Osteocyte (in vitro differentiated cells): ENCODE measurements around the gene SYDE2. TPM values are rescaled to one million over a fixed set of nuclear protein-coding genes. Genes with fewer than 3 reads are reported as not detected.
A peak's percentile ranks its signal among the peaks of the same experiment; 100 is the strongest.
"Not testable (repeated sequence)": the region's sequence is repeated elsewhere in the genome, so short reads cannot be mapped to it uniquely, and the experiment has no call there.

ENCODE experiments used
- DNase-seq: peaks from one replicate; pipeline ENCODE4 v3.0.0; 2021; ENCODE audit warnings: mixed read lengths; ENCODE audit not compliant: unreplicated experiment; ENCODE audit errors: extremely low spot score
- H3K27ac Mint-ChIP-seq: one replicate; pipeline ENCODE4 v1.8.0; 2021; ENCODE audit warnings: mild to moderate bottlenecking, mixed read lengths; ENCODE audit not compliant: unreplicated experiment
- H3K27me3 Mint-ChIP-seq: one replicate; pipeline ENCODE4 v1.8.0; 2021; ENCODE audit warnings: mixed read lengths; ENCODE audit not compliant: unreplicated experiment
- H3K36me3 Mint-ChIP-seq: one replicate; pipeline ENCODE4 v1.8.0; 2021; ENCODE audit warnings: mixed read lengths; ENCODE audit not compliant: unreplicated experiment
- H3K4me1 Mint-ChIP-seq: one replicate; pipeline ENCODE4 v1.8.0; 2021; ENCODE audit warnings: mixed read lengths; ENCODE audit not compliant: unreplicated experiment
- H3K4me3 Mint-ChIP-seq: one replicate; pipeline ENCODE4 v1.8.0; 2021; ENCODE audit warnings: mild to moderate bottlenecking, moderate library complexity, mixed read lengths; ENCODE audit not compliant: unreplicated experiment
- H3K9me3 Mint-ChIP-seq: one replicate; pipeline ENCODE4 v1.8.0; 2021; ENCODE audit warnings: mixed read lengths; ENCODE audit not compliant: unreplicated experiment
- CTCF ChIP-seq: fragments of 200-600 bp; sonication (generic); IDR thresholded peaks from 2 replicates; pipeline ENCODE4 v1.5.0; 2021; ENCODE audit warnings: antibody characterized with exemption, mild to moderate bottlenecking, moderate library complexity
- total RNA-seq: library from RNA; stranded (reverse); gene quantifications from 2 replicates; pipeline ENCODE4 v1.2.1, GENCODE V29; 2021

The SYDE2 gene
- total RNA-seq, 1 donor from 2014 or later, result 6.3 TPM

GRCh38 chr1:85189120-85189519 is 11.7 kb downstream of the SYDE2 start:
- Mint-ChIP-seq H3K27me3 (no peaks in the 10 kb centered on the region), H3K4me3 (no peak overlapping the region), H3K36me3 (peaks cover 12% of the 10 kb centered on the region), H3K27ac (no peak overlapping the region), H3K4me1 (peaks cover 21% of the 10 kb centered on the region), H3K9me3 (no peaks in the 10 kb centered on the region)
- no peak for DNase-seq
- TF ChIP-seq CTCF, result no peak

GRCh38 chr1:85188530-85188929 is 12.3 kb downstream of the SYDE2 start:
- Mint-ChIP-seq H3K27ac (no peak overlapping the region), H3K9me3 (no peaks in the 10 kb centered on the region), H3K36me3 (peaks cover 12% of the 10 kb centered on the region), H3K4me1 (peaks cover 21% of the 10 kb centered on the region), H3K4me3 (no peak overlapping the region), H3K27me3 (no peaks in the 10 kb centered on the region)
- no peak for TF ChIP-seq CTCF
- no peak for DNase-seq

GRCh38 chr1:85187021-85187420 is 13.8 kb downstream of the SYDE2 start:
- not testable (repeated sequence) for H3K27ac Mint-ChIP-seq, H3K9me3 Mint-ChIP-seq, DNase-seq, H3K4me3 Mint-ChIP-seq, H3K27me3 Mint-ChIP-seq
- H3K4me1 Mint-ChIP-seq, result peaks cover 16% of the 10 kb centered on the region
- peaks cover 16% of the 10 kb centered on the region for H3K36me3 Mint-ChIP-seq

- H3K27me3 Mint-ChIP-seq, result no peaks in the 10 kb centered on the region
- no peak for TF ChIP-seq CTCF
- no peaks in the 10 kb centered on the region for H3K9me3 Mint-ChIP-seq
- no peak overlapping the region for H3K27ac Mint-ChIP-seq
- no peak for DNase-seq
- peaks cover 14% of the 10 kb centered on the region for H3K36me3 Mint-ChIP-seq
- H3K4me3 Mint-ChIP-seq, result no peak overlapping the region
- H3K4me1 Mint-ChIP-seq, result peaks cover 12% of the 10 kb centered on the region
These were observed 16.6 kb downstream of the SYDE2 start for GRCh38 chr1:85184245-85184644.

GRCh38 chr1:85182700-85183099 is 18.1 kb downstream of the SYDE2 start:
- TF ChIP-seq CTCF, result no peak
- peaks cover 10% of the 10 kb centered on the region for H3K36me3 Mint-ChIP-seq
- no peaks in the 10 kb centered on the region for H3K27me3 Mint-ChIP-seq
- DNase-seq, result no peak
- no peaks in the 10 kb centered on the region for H3K9me3 Mint-ChIP-seq
- peak overlapping the region; percentile 34 for H3K4me3 Mint-ChIP-seq
- H3K4me1 Mint-ChIP-seq, result peaks cover 2% of the 10 kb centered on the region
- no peak overlapping the region for H3K27ac Mint-ChIP-seq

GRCh38 chr1:85180869-85181268 is 19.9 kb downstream of the SYDE2 start:
- H3K27ac Mint-ChIP-seq, result no peak overlapping the region

More at GRCh38 chr1:85180869-85181268, 19.9 kb downstream of the SYDE2 start:
- no peak for TF ChIP-seq CTCF
- no peak for DNase-seq
- Mint-ChIP-seq H3K9me3 (no peaks in the 10 kb centered on the region), H3K4me1 (peaks cover 2% of the 10 kb centered on the region), H3K27me3 (no peaks in the 10 kb centered on the region), H3K36me3 (peaks cover 17% of the 10 kb centered on the region), H3K4me3 (no peak overlapping the region)
